ENCODE measurements around the gene C16orf90.

The C16orf90 gene

DNA sequence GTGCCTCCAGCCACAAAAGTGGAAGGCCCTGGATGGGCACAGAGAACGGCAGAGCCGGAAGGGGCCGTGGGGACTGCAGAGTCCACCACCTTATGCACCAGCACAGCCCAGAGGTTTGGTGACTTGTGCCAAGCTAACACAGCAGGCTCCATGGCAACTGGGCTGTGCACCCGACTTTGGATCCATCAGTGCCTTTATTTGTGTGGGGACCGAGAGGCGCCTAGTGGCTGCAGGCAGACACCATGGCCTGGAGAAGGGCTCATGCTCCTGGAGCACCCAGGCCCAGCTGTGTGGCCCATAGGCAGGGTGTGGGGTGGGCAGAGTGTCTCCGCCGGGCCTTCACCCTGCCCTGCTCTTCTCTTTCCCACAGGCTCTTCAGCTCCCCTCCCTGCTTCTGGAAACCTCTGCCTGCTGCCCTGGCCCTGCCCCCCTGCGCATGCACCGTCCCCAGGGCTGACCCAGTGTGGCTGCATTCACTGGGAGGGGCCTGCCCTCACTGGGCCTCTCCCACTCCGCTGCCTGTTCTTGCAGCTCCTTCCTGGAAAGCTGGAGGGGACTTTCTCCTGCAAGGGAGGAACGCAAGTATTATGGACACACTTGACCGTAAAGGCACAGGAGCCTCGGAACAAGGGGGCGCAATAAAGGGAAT, 10.1 kb downstream of the C16orf90 start:
- Histone ChIP-seq H3K36me3 (ENCODE audit: control insufficient read depth, insufficient read depth, low read length) (peaks cover 40% of the 10 kb centered on the region), H3K27ac (ENCODE audit: insufficient read depth, low read depth, low read length, poor library complexity, severe bottlenecking) (no peak overlapping the region), H3K4me3 (ENCODE audit: insufficient read depth, low read depth, low read length) (no peak overlapping the region), H3K4me1 (ENCODE audit: control insufficient read depth, insufficient read depth, low read length) (no peaks in the 10 kb centered on the region), H3K27me3 (ENCODE audit: control insufficient read depth, insufficient read depth, low read length, poor library complexity, severe bottlenecking) (no peaks in the 10 kb centered on the region), H3K9me3 (ENCODE audit: control insufficient read depth, low read length) (no peaks in the 10 kb centered on the region)
- 94 to 95% methylated on average over 15 of the region's 15 CpGs for WGBS, 2 experiments

GRCh38 chr16:3484318-3485096, 10.8 kb downstream of the C16orf90 start:
- Histone ChIP-seq H3K9me3 (ENCODE audit: control insufficient read depth, low read length) (no peaks in the 10 kb centered on the region), H3K36me3 (ENCODE audit: control insufficient read depth, insufficient read depth, low read length) (peaks cover 40% of the 10 kb centered on the region), H3K4me1 (ENCODE audit: control insufficient read depth, insufficient read depth, low read length) (no peaks in the 10 kb centered on the region), H3K27ac (ENCODE audit: insufficient read depth, low read depth, low read length, poor library complexity, severe bottlenecking) (no peak overlapping the region), H3K4me3 (ENCODE audit: insufficient read depth, low read depth, low read length) (no peak overlapping the region), H3K27me3 (ENCODE audit: control insufficient read depth, insufficient read depth, low read length, poor library complexity, severe bottlenecking) (no peaks in the 10 kb centered on the region)
- WGBS, 2 experiments, result 93% methylated on average over 30 of the region's 30 CpGs

DNA sequence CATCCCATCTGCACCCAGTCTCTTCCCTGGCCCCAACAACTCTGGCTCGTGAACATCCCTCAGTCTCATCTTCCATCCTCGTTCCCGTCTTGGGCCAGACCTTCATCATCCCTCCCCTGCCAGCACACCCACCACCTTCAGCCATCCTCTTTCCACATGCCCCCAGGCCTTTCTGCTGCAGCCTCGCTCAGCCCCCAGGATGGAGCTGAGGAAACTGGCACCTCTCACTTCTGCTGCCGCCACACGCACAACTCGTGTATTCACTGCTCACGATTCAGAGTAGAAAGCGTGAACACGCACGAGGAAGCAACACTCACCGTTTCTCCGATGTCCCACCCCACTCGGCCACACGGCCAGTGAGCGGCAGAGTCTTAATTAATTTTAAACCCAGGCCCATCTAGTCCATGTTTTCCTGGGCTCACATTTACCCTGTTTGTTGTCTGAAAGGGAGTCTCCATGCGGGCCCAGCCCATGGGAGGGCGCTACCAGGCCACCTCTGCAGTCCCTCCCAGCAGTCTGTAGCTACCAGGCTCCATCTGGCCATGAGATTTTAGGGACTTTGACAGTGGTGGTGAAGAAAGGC, 12.5 kb downstream of the C16orf90 start:
- 95% methylated on average over 18 of the region's 18 CpGs for WGBS, 2 experiments
- peaks cover 40% of the 10 kb centered on the region for H3K36me3 ChIP-seq (ENCODE audit: control insufficient read depth, insufficient read depth, low read length)

GRCh38 chr16:3481696-3482658, 13.3 kb downstream of the C16orf90 start:
- Histone ChIP-seq H3K4me1 (ENCODE audit: control insufficient read depth, insufficient read depth, low read length) (no peaks in the 10 kb centered on the region), H3K9me3 (ENCODE audit: control insufficient read depth, low read length) (no peaks in the 10 kb centered on the region), H3K27me3 (ENCODE audit: control insufficient read depth, insufficient read depth, low read length, poor library complexity, severe bottlenecking) (no peaks in the 10 kb centered on the region), H3K4me3 (ENCODE audit: insufficient read depth, low read depth, low read length) (no peak overlapping the region), H3K36me3 (ENCODE audit: control insufficient read depth, insufficient read depth, low read length) (peaks cover 40% of the 10 kb centered on the region), H3K27ac (ENCODE audit: insufficient read depth, low read depth, low read length, poor library complexity, severe bottlenecking) (no peak overlapping the region)
- 94 to 95% methylated on average over 32 of the region's 32 CpGs for WGBS, 2 experiments

More for the DNA sequence above, 12.5 kb downstream of the C16orf90 start:
- no peaks in the 10 kb centered on the region for H3K9me3 ChIP-seq (ENCODE audit: control insufficient read depth, low read length)
- H3K27me3 ChIP-seq (ENCODE audit: control insufficient read depth, insufficient read depth, low read length, poor library complexity, severe bottlenecking), result no peaks in the 10 kb centered on the region
- no peak overlapping the region for H3K4me3 ChIP-seq (ENCODE audit: insufficient read depth, low read depth, low read length)
- H3K27ac ChIP-seq (ENCODE audit: insufficient read depth, low read depth, low read length, poor library complexity, severe bottlenecking), result no peak overlapping the region
- no peaks in the 10 kb centered on the region for H3K4me1 ChIP-seq (ENCODE audit: control insufficient read depth, insufficient read depth, low read length)

DNA sequence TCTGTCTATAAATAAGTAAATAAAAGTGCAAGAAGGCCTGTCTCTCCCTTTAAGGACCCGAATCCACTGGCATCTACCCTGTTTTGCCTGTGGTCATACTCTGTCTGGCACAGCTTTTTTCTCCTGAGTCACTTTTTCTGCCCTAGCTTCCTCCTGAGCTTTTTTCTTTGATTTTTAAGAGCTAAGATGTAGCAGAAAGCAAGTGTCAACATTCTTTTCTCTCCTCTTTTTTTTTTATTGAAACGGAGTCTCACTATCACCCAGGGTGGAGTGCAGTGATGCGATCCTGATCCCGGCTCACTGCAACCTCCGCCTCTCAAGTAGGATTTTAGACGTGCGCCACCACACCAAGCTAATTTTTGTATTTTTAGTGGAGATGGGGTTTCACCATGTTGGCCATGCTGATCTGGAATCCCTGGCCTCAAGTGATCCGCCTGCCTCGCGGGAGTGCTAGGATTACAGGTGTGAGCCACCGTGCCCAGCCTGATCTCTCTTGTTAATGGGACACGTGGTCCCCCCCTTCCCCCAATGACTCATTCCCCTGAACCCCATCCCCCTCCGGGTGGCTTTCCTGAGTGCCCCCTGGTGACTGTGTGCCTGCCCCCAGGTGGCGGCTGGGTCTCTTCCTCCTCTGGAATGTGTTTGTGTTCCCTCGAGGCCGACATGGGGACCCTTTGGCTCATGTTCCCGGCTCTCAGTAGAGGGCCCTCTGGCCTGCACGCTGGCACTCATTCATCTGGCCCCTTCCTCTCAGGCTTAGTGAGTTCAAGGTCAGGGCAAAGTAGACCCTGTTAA, 14.2 kb downstream of the C16orf90 start:
- WGBS, 2 experiments, result 80% methylated on average over 18 of the region's 18 CpGs
- Histone ChIP-seq H3K4me3 (ENCODE audit: insufficient read depth, low read depth, low read length) (no peak overlapping the region), H3K9me3 (ENCODE audit: control insufficient read depth, low read length) (no peaks in the 10 kb centered on the region), H3K4me1 (ENCODE audit: control insufficient read depth, insufficient read depth, low read length) (no peaks in the 10 kb centered on the region), H3K27me3 (ENCODE audit: control insufficient read depth, insufficient read depth, low read length, poor library complexity, severe bottlenecking) (no peaks in the 10 kb centered on the region), H3K27ac (ENCODE audit: insufficient read depth, low read depth, low read length, poor library complexity, severe bottlenecking) (no peak overlapping the region), H3K36me3 (ENCODE audit: control insufficient read depth, insufficient read depth, low read length) (peaks cover 36% of the 10 kb centered on the region)

DNA sequence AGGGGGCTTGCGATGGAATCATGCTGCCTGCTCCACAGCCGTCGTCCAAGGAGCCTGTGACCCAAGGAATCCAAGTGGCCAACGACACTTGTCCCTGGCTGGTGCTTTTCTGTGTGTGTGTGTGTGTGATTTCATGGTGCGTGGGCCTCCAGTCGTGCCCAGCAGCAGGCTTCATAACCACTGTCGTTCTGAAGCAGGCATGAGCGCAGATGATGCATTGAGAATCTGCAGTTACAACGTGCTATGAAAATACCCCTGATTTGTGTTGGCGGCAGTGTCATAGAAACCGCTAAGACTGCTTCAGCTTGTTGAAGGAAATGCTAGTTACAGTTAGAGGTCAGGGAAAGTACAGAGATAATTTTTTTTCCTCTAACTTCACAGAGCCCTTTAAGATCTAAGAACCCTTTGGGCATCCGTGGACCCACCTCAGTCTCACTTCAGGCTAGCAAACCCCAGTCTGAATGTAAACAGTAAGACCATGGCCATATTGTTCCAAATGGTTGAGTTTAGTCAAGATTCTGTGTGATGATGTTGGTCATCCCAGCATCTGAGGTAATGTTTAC, 15.6 kb downstream of the C16orf90 start:
- Histone ChIP-seq H3K4me1 (ENCODE audit: control insufficient read depth, insufficient read depth, low read length) (no peaks in the 10 kb centered on the region), H3K36me3 (ENCODE audit: control insufficient read depth, insufficient read depth, low read length) (peaks cover 26% of the 10 kb centered on the region), H3K27ac (ENCODE audit: insufficient read depth, low read depth, low read length, poor library complexity, severe bottlenecking) (no peak overlapping the region), H3K9me3 (ENCODE audit: control insufficient read depth, low read length) (no peaks in the 10 kb centered on the region), H3K4me3 (ENCODE audit: insufficient read depth, low read depth, low read length) (no peak overlapping the region), H3K27me3 (ENCODE audit: control insufficient read depth, insufficient read depth, low read length, poor library complexity, severe bottlenecking) (no peaks in the 10 kb centered on the region)
- 92 to 96% methylated on average over 12 of the region's 12 CpGs for WGBS, 2 experiments

- H3K27me3 ChIP-seq (ENCODE audit: control insufficient read depth, insufficient read depth, low read length, poor library complexity, severe bottlenecking), result no peaks in the 10 kb centered on the region
- H3K4me3 ChIP-seq (ENCODE audit: insufficient read depth, low read depth, low read length), result no peak overlapping the region
- H3K9me3 ChIP-seq (ENCODE audit: control insufficient read depth, low read length), result no peaks in the 10 kb centered on the region
- no peaks in the 10 kb centered on the region for H3K4me1 ChIP-seq (ENCODE audit: control insufficient read depth, insufficient read depth, low read length)
- H3K27ac ChIP-seq (ENCODE audit: insufficient read depth, low read depth, low read length, poor library complexity, severe bottlenecking), result no peak overlapping the region
- 90 to 93% methylated on average over 11 of the region's 11 CpGs for WGBS, 2 experiments
- H3K36me3 ChIP-seq (ENCODE audit: control insufficient read depth, insufficient read depth, low read length), result peaks cover 15% of the 10 kb centered on the region
Observed at GRCh38 chr16:3478242-3478925, 16.9 kb downstream of the C16orf90 start.

DNA sequence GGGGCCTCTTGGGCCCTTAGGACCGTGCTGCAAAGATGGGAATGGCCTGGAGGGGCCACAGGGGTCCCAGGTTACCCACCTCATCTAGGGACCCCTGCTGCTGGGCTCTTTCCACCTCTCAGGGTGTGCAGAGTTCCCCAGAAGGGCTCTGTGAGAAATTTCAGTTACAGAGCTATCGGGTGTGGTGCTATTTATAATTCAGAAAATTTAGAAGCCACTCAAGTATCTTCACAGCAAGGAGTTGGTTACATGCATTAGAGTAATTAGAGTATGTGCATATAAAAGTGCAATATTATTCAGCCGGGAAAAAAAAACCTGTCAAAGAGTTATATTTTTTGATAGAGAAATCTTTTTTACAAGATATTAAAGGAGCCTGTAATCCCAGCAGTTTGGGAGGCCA, 18.9 kb downstream of the C16orf90 start:
- 91 to 97% methylated on average over 2 to 3 of the region's 3 CpGs for WGBS, 2 experiments
- H3K36me3 ChIP-seq (ENCODE audit: control insufficient read depth, insufficient read depth, low read length), result no peaks in the 10 kb centered on the region
- H3K4me1 ChIP-seq (ENCODE audit: control insufficient read depth, insufficient read depth, low read length), result no peaks in the 10 kb centered on the region
- H3K4me3 ChIP-seq (ENCODE audit: insufficient read depth, low read depth, low read length), result no peak overlapping the region
- H3K27ac ChIP-seq (ENCODE audit: insufficient read depth, low read depth, low read length, poor library complexity, severe bottlenecking), result no peak overlapping the region
- no peaks in the 10 kb centered on the region for H3K9me3 ChIP-seq (ENCODE audit: control insufficient read depth, low read length)
- H3K27me3 ChIP-seq (ENCODE audit: control insufficient read depth, insufficient read depth, low read length, poor library complexity, severe bottlenecking), result no peaks in the 10 kb centered on the region

Data from ectodermal cell (in vitro differentiated cells).